ENCODE results near the gene LDHD. TPM values are rescaled to one million over a fixed set of nuclear protein-coding genes. Genes with fewer than 3 reads are reported as not detected.

Gene LDHD
- total and polyA plus RNA-seq, 2 of the 13 experiments (the other 11 are each of a cell fraction or from before 2014, with no cell fraction given) = 9.1 to 9.8 TPM

- no TSS peak for BruUV-seq (replicated peaks)
- intact Hi-C loops (cut with micrococcal nuclease; ENCODE audit: unreplicated experiment) = loop anchor here (2.0 kb wide), 1 partner anchor 21 kb away; the partner anchor contains the start of gene ZFP1
- Histone ChIP-seq H3K36me3 (replicated peaks in 1 of 2; ENCODE audit: control insufficient read depth in 1 of 2, insufficient read depth in 2 of 2, low read length in 2 of 2) (peaks cover 4 to 15% of the 10 kb centered on the region in 2 experiments; a peak in 3 of 5 replicates), H4K20me1 (ENCODE audit: insufficient read depth, low read length) (no peaks in the 10 kb centered on the region), H2AFZ (ENCODE audit: low read length) (no peak overlapping the region), H3K4me1 (ENCODE audit: insufficient read depth, low read length) (peaks cover 46% of the 10 kb centered on the region), H3K9ac (ENCODE audit: insufficient read depth, low read depth, low read length) (no peak overlapping the region), H3K27me3 (ENCODE audit: control insufficient read depth in 1 of 2, insufficient read depth in 2 of 2, low read length in 2 of 2) (no peaks in the 10 kb centered on the region), H3K79me2 (ENCODE audit: insufficient read depth, low read length) (no peaks in the 10 kb centered on the region), H3K9me3 (ENCODE audit: low read length) (peaks cover 9% of the 10 kb centered on the region), H3K27ac (ENCODE audit: extremely low read length, insufficient read depth, low read length) (no peak overlapping the region), H3K4me3 (replicated peaks in 1 of 3; ENCODE audit: insufficient read depth in 1 of 3, low read depth in 2 of 3, low read length in 3 of 3) (no peak overlapping the region), H3K4me2 (ENCODE audit: low read depth, low read length) (no peak overlapping the region)
- DNase-seq (ENCODE audit: low spot score) (no peak), ATAC-seq (no peak), FAIRE-seq (no peak)
- POLR2A ChIA-PET = no interaction called here
- TF ChIP-seq TOPORS (CRISPR knock-in tag; IDR thresholded peaks at IDR 0.05) (0 out of 2 replicates have a peak, but pooled peaks have one; percentile 32), ZNF431 (CRISPR knock-in tag; IDR thresholded peaks at IDR 0.05; ENCODE audit: borderline replicate concordance, low read depth) (no peak), MEF2D (CRISPR knock-in tag; IDR thresholded peaks at IDR 0.05) (no peak), CREB1 (IDR thresholded peaks at IDR 0.05) (no peak), CREB1 (CRISPR knock-in tag; IDR thresholded peaks at IDR 0.05) (0 out of 2 replicates have a peak, but pooled peaks have one; percentile 12), SOX13 (IDR thresholded peaks at IDR 0.05) (no peak), SOX13 (CRISPR knock-in tag; conservative IDR thresholded peaks at IDR 0.05 in 1 of 2, IDR thresholded peaks at IDR 0.05 in 1 of 2) (0 out of 4 replicates have a peak, but pooled peaks of 1 of the 2 experiments have one; percentile 20)
- 54% methylated on average over 4 of the region's 4 CpGs for WGBS (ENCODE audit: low lambda C conversion rate)
- CTCF ChIA-PET (ENCODE audit: low intra/inter-chr PET ratio, low total read pairs) = no interaction called here
- in situ Hi-C loops (cut with HindIII; ENCODE audit: extremely low pct_ligation_motif_present, low pct_unique_long_range_greater_than_20kb) = no loop called here
Observed at GRCh38 chr16:75127713-75128415, 11.3 kb upstream of the LDHD start.

GRCh38 chr16:75122609-75123008 lies 6.0 kb upstream of the LDHD start:
- no peak overlapping the region for H2AFZ ChIP-seq (ENCODE audit: low read length)
- no TSS peak for BruUV-seq (replicated peaks)
- H3K4me2 ChIP-seq (ENCODE audit: low read depth, low read length) = no peak overlapping the region
- intact Hi-C loops (cut with micrococcal nuclease; ENCODE audit: unreplicated experiment) = no loop called here
- 100% methylated on average over 1 of the region's 1 CpG for WGBS (ENCODE audit: low lambda C conversion rate)
- POLR2A ChIA-PET = no interaction called here
- ATAC-seq = no peak
- H3K4me1 ChIP-seq (ENCODE audit: insufficient read depth, low read length) = peaks cover 41% of the 10 kb centered on the region
- no peak overlapping the region for H3K4me3 ChIP-seq (replicated peaks in 1 of 3; ENCODE audit: insufficient read depth in 1 of 3, low read depth in 2 of 3, low read length in 3 of 3)
- peaks cover 4 to 9% of the 10 kb centered on the region in 2 experiments; a peak in 3 of 5 replicates for H3K36me3 ChIP-seq (replicated peaks in 1 of 2; ENCODE audit: control insufficient read depth in 1 of 2, insufficient read depth in 2 of 2, low read length in 2 of 2)
- no peak overlapping the region for H3K27ac ChIP-seq (ENCODE audit: extremely low read length, insufficient read depth, low read length)
- H3K27me3 ChIP-seq (ENCODE audit: control insufficient read depth in 1 of 2, insufficient read depth in 2 of 2, low read length in 2 of 2) = no peaks in the 10 kb centered on the region
- peaks cover 23% of the 10 kb centered on the region for H3K79me2 ChIP-seq (ENCODE audit: insufficient read depth, low read length)
- no peak for DNase-seq (ENCODE audit: low spot score)
- H3K9me3 ChIP-seq (ENCODE audit: low read length) = peaks cover 25% of the 10 kb centered on the region
- H3K9ac ChIP-seq (ENCODE audit: insufficient read depth, low read depth, low read length) = no peak overlapping the region
- H4K20me1 ChIP-seq (ENCODE audit: insufficient read depth, low read length) = no peaks in the 10 kb centered on the region
- in situ Hi-C loops (cut with HindIII; ENCODE audit: extremely low pct_ligation_motif_present, low pct_unique_long_range_greater_than_20kb) = no loop called here
- FAIRE-seq = no peak
- CTCF ChIA-PET (ENCODE audit: low intra/inter-chr PET ratio, low total read pairs) = no interaction called here
- no peak for TF ChIP-seq SETDB1 (CRISPR knock-in tag; IDR thresholded peaks at IDR 0.05; ENCODE audit: borderline replicate concordance)
- TF ChIP-seq ARNTL (CRISPR knock-in tag; IDR thresholded peaks at IDR 0.05) = no peak
- no peak for TF ChIP-seq MTA3 (CRISPR knock-in tag; IDR thresholded peaks at IDR 0.05)
- TF ChIP-seq, protein P1, sequence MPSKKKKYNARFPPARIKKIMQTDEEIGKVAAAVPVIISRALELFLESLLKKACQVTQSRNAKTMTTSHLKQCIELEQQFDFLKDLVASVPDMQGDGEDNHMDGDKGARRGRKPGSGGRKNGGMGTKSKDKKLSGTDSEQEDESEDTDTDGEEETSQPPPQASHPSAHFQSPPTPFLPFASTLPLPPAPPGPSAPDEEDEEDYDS (CRISPR knock-in tag; IDR thresholded peaks at IDR 0.05) = no peak
- TF ChIP-seq, protein P2, sequence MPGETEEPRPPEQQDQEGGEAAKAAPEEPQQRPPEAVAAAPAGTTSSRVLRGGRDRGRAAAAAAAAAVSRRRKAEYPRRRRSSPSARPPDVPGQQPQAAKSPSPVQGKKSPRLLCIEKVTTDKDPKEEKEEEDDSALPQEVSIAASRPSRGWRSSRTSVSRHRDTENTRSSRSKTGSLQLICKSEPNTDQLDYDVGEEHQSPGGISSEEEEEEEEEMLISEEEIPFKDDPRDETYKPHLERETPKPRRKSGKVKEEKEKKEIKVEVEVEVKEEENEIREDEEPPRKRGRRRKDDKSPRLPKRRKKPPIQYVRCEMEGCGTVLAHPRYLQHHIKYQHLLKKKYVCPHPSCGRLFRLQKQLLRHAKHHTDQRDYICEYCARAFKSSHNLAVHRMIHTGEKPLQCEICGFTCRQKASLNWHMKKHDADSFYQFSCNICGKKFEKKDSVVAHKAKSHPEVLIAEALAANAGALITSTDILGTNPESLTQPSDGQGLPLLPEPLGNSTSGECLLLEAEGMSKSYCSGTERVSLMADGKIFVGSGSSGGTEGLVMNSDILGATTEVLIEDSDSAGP (CRISPR knock-in tag; IDR thresholded peaks at IDR 0.05; ENCODE audit: borderline replicate concordance) = no peak
- no peak for TF ChIP-seq POLR2AphosphoS2 (IDR thresholded peaks at IDR 0.05; ENCODE audit: low read depth, low read length)
- no peak for TF ChIP-seq ZNF12 (CRISPR knock-in tag; IDR thresholded peaks at IDR 0.05)
- no peak for TF ChIP-seq MYNN (CRISPR knock-in tag; IDR thresholded peaks at IDR 0.05; ENCODE audit: low read depth)
- no peak for TF ChIP-seq EP300 (IDR thresholded peaks at IDR 0.05; ENCODE audit: low read depth in 2 of 2, low read length in 2 of 2)
- TF ChIP-seq EP300 (CRISPR knock-in tag; IDR thresholded peaks at IDR 0.05; ENCODE audit: borderline replicate concordance) = no peak
- no peak for TF ChIP-seq SP5 (CRISPR knock-in tag; IDR thresholded peaks at IDR 0.05; ENCODE audit: borderline replicate concordance, low read depth)
